ENCODE results near the gene KRTAP10-1. TPM values are rescaled to one million over a fixed set of nuclear protein-coding genes. Genes with fewer than 3 reads are reported as not detected.

The KRTAP10-1 gene
- total RNA-seq, 1 experiment from 2014 or later = not detected

DNA sequence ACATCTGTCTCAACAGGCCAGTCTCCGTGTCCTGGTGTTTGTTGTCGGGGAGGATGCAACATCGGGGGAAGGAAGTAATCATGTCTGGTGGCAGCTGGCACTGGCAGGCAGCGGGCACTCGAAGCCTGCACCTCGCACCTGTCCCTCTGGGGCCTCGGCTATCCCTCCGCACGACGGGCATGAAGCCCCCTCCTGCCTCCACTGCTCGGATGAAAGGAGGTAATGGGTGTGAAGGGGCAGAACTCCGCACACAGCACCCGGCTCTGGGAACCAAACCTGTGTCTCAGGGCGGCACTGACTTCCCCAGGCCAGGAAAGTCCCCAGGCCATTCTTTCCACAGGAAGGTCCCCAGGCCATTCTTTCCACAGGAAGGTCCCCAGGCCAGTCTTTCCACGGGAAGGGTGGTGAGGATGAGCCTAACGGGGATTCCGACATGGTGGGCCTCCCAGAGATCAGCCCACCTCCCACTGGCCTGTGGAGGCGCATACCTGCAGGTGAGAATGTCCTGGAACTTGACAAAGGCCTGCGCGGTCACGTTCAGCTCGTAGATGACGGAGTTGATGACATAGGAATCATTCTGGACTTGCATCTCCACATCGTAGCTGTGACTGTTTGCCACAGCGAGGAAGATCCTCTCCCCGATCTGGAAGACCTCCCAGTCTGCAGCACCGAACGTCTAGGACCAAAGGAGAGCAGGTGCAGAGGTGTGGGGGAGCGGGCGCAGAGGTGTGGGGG lies 31.1 kb downstream of the KRTAP10-1 start:
- H3K27ac Mint-ChIP-seq = no peak overlapping the region
- DNase-seq (ENCODE audit: low spot score) (no peak), ATAC-seq (no peak)
- H3K4me1 Mint-ChIP-seq = no peaks in the 10 kb centered on the region; the same call in 1 of the 2 replicates
- POLR2A ChIA-PET = no interaction called here
- no peaks in the 10 kb centered on the region for H3K9me3 Mint-ChIP-seq
- no peaks in the 10 kb centered on the region for H3K27me3 Mint-ChIP-seq (ENCODE audit: low read depth)
- H3K36me3 Mint-ChIP-seq = no peaks in the 10 kb centered on the region
- no peak for TF ChIP-seq GABPB1 (CRISPR knock-in tag; IDR thresholded peaks at IDR 0.05)
- no peak for TF ChIP-seq ATF1 (CRISPR knock-in tag; IDR thresholded peaks at IDR 0.05)
- no peak for TF ChIP-seq GRHL2 (CRISPR knock-in tag; IDR thresholded peaks at IDR 0.05; ENCODE audit: insufficient replicate concordance, severe bottlenecking)
- TF ChIP-seq SMAD4 (CRISPR knock-in tag; IDR thresholded peaks at IDR 0.05) = no peak
- TF ChIP-seq, protein P1, sequence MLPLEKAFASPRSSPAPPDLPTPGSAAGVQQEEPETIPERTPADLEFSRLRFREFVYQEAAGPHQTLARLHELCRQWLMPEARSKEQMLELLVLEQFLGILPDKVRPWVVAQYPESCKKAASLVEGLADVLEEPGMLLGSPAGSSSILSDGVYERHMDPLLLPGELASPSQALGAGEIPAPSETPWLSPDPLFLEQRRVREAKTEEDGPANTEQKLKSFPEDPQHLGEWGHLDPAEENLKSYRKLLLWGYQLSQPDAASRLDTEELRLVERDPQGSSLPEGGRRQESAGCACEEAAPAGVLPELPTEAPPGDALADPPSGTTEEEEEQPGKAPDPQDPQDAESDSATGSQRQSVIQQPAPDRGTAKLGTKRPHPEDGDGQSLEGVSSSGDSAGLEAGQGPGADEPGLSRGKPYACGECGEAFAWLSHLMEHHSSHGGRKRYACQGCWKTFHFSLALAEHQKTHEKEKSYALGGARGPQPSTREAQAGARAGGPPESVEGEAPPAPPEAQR (CRISPR knock-in tag; IDR thresholded peaks at IDR 0.05) = no peak
- CTCF ChIA-PET = interaction anchor here (2.1 kb wide), 1 partner anchor 292 kb away, joined by 13 read pairs; the partner anchor contains the start of gene UBE2G2
- H3K4me3 Mint-ChIP-seq = no peak overlapping the region

DNA sequence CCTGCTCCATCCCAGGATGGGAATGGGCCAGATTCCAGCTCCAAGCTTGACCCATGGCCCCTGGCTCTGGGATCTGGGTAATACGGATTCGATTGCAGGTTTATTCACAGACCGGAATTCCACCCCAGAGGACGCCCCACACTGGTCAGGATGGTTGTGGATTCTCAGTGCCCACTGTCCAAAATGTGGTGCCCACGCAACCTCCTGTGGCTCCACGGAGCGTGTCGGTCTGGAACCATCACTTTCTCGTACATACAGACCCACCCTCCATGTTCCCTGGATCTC lies 31.6 kb downstream of the KRTAP10-1 start:
- no peaks in the 10 kb centered on the region for H3K9me3 Mint-ChIP-seq
- no peaks in the 10 kb centered on the region for H3K27me3 Mint-ChIP-seq (ENCODE audit: low read depth)
- ATAC-seq (no peak), DNase-seq (ENCODE audit: low spot score) (no peak)
- H3K4me3 Mint-ChIP-seq = no peak overlapping the region
- H3K36me3 Mint-ChIP-seq = no peaks in the 10 kb centered on the region
- POLR2A ChIA-PET = no interaction called here
- no peaks in the 10 kb centered on the region; the same call in 1 of the 2 replicates for H3K4me1 Mint-ChIP-seq
- CTCF ChIA-PET = interaction anchor here (1.0 kb wide), 1 partner anchor 285 kb away, joined by 4 read pairs; no protein-coding TSS in a partner anchor
- H3K27ac Mint-ChIP-seq = no peak overlapping the region
- TF ChIP-seq, protein P2, sequence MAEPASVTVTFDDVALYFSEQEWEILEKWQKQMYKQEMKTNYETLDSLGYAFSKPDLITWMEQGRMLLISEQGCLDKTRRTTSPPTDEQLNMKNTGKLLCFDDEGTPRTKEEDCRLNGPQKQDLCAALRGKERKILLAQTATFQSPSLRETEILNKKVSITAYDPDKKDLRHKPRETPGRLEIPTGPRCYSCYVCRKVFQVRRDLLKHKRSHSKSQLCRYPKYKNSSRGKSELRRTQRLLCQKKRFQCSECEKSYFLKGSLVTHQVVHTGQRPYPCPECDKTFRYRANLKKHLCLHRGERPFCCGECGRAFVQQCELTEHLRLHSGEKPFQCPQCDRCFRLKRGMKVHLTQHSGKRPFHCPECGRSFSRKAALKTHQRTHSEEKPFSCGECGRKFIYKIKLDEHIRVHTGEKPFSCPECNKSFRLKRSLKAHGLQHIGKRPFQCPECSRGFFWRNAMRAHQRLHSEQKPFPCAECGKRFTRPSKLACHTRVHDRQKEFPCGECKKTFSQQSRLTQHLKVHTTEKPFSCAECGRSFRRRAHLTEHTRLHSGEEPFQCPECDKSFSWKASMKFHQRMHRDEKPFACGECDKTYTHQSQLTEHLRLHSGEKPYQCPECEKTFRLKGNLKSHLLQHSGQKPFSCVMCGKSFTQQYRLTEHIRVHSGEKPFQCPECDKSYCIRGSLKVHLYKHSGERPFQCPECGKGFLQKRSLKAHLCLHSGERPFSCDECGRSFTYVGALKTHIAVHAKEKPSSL (CRISPR knock-in tag; conservative IDR thresholded peaks at IDR 0.05) = no peak
- TF ChIP-seq ZNF121 (CRISPR knock-in tag; IDR thresholded peaks at IDR 0.05) (no peak), FOXJ3 (CRISPR knock-in tag; IDR thresholded peaks at IDR 0.05; ENCODE audit: borderline replicate concordance) (no peak), ZNF532 (CRISPR knock-in tag; IDR thresholded peaks at IDR 0.05; ENCODE audit: borderline replicate concordance) (no peak), NR1H2 (CRISPR knock-in tag; IDR thresholded peaks at IDR 0.05) (no peak), PRRX2 (CRISPR knock-in tag; IDR thresholded peaks at IDR 0.05) (no peak), STAT6 (CRISPR knock-in tag; conservative IDR thresholded peaks at IDR 0.05; ENCODE audit: low read depth) (no peak)
- TF ChIP-seq, protein P3, sequence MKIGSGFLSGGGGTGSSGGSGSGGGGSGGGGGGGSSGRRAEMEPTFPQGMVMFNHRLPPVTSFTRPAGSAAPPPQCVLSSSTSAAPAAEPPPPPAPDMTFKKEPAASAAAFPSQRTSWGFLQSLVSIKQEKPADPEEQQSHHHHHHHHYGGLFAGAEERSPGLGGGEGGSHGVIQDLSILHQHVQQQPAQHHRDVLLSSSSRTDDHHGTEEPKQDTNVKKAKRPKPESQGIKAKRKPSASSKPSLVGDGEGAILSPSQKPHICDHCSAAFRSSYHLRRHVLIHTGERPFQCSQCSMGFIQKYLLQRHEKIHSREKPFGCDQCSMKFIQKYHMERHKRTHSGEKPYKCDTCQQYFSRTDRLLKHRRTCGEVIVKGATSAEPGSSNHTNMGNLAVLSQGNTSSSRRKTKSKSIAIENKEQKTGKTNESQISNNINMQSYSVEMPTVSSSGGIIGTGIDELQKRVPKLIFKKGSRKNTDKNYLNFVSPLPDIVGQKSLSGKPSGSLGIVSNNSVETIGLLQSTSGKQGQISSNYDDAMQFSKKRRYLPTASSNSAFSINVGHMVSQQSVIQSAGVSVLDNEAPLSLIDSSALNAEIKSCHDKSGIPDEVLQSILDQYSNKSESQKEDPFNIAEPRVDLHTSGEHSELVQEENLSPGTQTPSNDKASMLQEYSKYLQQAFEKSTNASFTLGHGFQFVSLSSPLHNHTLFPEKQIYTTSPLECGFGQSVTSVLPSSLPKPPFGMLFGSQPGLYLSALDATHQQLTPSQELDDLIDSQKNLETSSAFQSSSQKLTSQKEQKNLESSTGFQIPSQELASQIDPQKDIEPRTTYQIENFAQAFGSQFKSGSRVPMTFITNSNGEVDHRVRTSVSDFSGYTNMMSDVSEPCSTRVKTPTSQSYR (CRISPR knock-in tag; IDR thresholded peaks at IDR 0.05) = no peak
- TF ChIP-seq, protein P4, sequence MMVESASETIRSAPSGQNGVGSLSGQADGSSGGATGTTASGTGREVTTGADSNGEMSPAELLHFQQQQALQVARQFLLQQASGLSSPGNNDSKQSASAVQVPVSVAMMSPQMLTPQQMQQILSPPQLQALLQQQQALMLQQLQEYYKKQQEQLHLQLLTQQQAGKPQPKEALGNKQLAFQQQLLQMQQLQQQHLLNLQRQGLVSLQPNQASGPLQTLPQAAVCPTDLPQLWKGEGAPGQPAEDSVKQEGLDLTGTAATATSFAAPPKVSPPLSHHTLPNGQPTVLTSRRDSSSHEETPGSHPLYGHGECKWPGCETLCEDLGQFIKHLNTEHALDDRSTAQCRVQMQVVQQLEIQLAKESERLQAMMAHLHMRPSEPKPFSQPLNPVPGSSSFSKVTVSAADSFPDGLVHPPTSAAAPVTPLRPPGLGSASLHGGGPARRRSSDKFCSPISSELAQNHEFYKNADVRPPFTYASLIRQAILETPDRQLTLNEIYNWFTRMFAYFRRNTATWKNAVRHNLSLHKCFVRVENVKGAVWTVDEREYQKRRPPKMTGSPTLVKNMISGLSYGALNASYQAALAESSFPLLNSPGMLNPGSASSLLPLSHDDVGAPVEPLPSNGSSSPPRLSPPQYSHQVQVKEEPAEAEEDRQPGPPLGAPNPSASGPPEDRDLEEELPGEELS (CRISPR knock-in tag; IDR thresholded peaks at IDR 0.05) = no peak

All from WTC11 (cell line).